H9 (cell line): ENCODE data around the gene IGSF1. TPM values are rescaled to one million over a fixed set of nuclear protein-coding genes. Genes with fewer than 3 reads are reported as not detected.

ENCODE experiments used
- DNase-seq: peaks from one replicate; pipeline ENCODE4 v3.0.0-alpha.2; 2017
- H2AFZ ChIP-seq: one replicate; pipeline ENCODE4 v1.6.1; 2013; ENCODE audit warnings: mild to moderate bottlenecking, low read length, control low read depth, moderate library complexity
- H2AK5ac ChIP-seq: 2 replicates; pipeline ENCODE4 v1.6.1; 2013; ENCODE audit warnings: low read length, control low read depth, mixed read lengths; ENCODE audit not compliant: insufficient read length
- H2BK120ac ChIP-seq: one replicate; pipeline ENCODE4 v1.6.1; 2013; ENCODE audit warnings: low read depth, mild to moderate bottlenecking, low read length, control low read depth, inconsistent platforms; ENCODE audit not compliant: poor library complexity, severe bottlenecking
- H2BK12ac ChIP-seq: 2 replicates; pipeline ENCODE4 v1.6.1; 2013; ENCODE audit warnings: low read length, control low read depth, mixed read lengths, low read depth; ENCODE audit not compliant: insufficient read length
- H2BK15ac ChIP-seq: 2 replicates; pipeline ENCODE4 v1.6.1; 2013; ENCODE audit warnings: low read depth, low read length, control low read depth
- H2BK20ac ChIP-seq: one replicate; pipeline ENCODE4 v1.6.1; 2013; ENCODE audit warnings: low read depth, mild to moderate bottlenecking, low read length, control low read depth, inconsistent platforms; ENCODE audit not compliant: poor library complexity, severe bottlenecking
- H2BK5ac ChIP-seq: 2 replicates; pipeline ENCODE4 v1.6.1; 2013; ENCODE audit warnings: low read length, control low read depth, mixed read lengths; ENCODE audit not compliant: insufficient read length
- H3K14ac ChIP-seq: 2 replicates; pipeline ENCODE4 v1.6.1; 2013; ENCODE audit warnings: low read length, control low read depth; ENCODE audit not compliant: insufficient read depth
- H3K18ac ChIP-seq: 2 replicates; pipeline ENCODE4 v1.6.1; 2013; ENCODE audit warnings: low read depth, mild to moderate bottlenecking, mixed read lengths, low read length, control low read depth; ENCODE audit not compliant: insufficient read length
- H3K23ac ChIP-seq: 2 replicates; pipeline ENCODE4 v1.6.1; 2013; ENCODE audit warnings: low read length, control low read depth, mixed read lengths, low read depth; ENCODE audit not compliant: insufficient read length
- H3K23me2 ChIP-seq: 2 replicates; pipeline ENCODE4 v1.6.1; 2013; ENCODE audit warnings: low read depth, mild to moderate bottlenecking, mixed read lengths, low read length, control low read depth; ENCODE audit not compliant: insufficient read length, poor library complexity, severe bottlenecking
- H3K27ac ChIP-seq: 2 replicates; pipeline ENCODE4 v1.5.1; 2013; ENCODE audit warnings: low read length, control low read depth, mixed read lengths, low read depth; ENCODE audit not compliant: insufficient read length
- H3K27me3 ChIP-seq: 2 replicates; pipeline ENCODE4 v1.6.1; 2013; ENCODE audit warnings: low read length, control low read depth, inconsistent platforms; ENCODE audit not compliant: insufficient read depth
- H3K4ac ChIP-seq: 2 replicates; pipeline ENCODE4 v1.6.1; 2013; ENCODE audit warnings: low read depth, mild to moderate bottlenecking, control low read depth, inconsistent platforms, low read length, moderate library complexity
- H3K4me1 ChIP-seq: 2 replicates; pipeline ENCODE4 v1.6.1; 2013; ENCODE audit warnings: low read length, control low read depth, inconsistent platforms; ENCODE audit not compliant: insufficient read depth
- H3K4me2 ChIP-seq: 2 replicates; pipeline ENCODE4 v1.6.1; 2013; ENCODE audit warnings: low read length, control low read depth, mixed read lengths; ENCODE audit not compliant: insufficient read length, insufficient read depth
- H3K56ac ChIP-seq: 2 replicates; pipeline ENCODE4 v1.6.1; 2013; ENCODE audit warnings: low read depth, mild to moderate bottlenecking, mixed read lengths, low read length, control low read depth; ENCODE audit not compliant: insufficient read length
- H3K79me1 ChIP-seq: 2 replicates; pipeline ENCODE4 v1.6.1; 2013; ENCODE audit warnings: low read depth, mild to moderate bottlenecking, moderate library complexity, low read length, control low read depth, inconsistent platforms; ENCODE audit not compliant: insufficient read depth, poor library complexity, severe bottlenecking
- H3K79me2 ChIP-seq: 2 replicates; pipeline ENCODE4 v1.6.1; 2013; ENCODE audit warnings: low read length, control low read depth, inconsistent platforms; ENCODE audit not compliant: insufficient read depth
- H3K9ac ChIP-seq: 2 replicates; pipeline ENCODE4 v1.6.1; 2013; ENCODE audit warnings: low read length, control low read depth, mixed read lengths; ENCODE audit not compliant: insufficient read length; ENCODE audit errors: extremely low read depth
- H3K9me3 ChIP-seq: one replicate; pipeline ENCODE4 v1.6.1; 2013; ENCODE audit warnings: low read depth, low read length, inconsistent platforms; ENCODE audit not compliant: control insufficient read depth
- H3T11ph ChIP-seq: one replicate; pipeline ENCODE4 v1.6.1; 2013; ENCODE audit warnings: mild to moderate bottlenecking, low read length, control low read depth, inconsistent platforms
- H4K20me1 ChIP-seq: one replicate; pipeline ENCODE4 v1.6.1; 2013; ENCODE audit not compliant: control insufficient read depth, insufficient read length, insufficient read depth
- H4K5ac ChIP-seq: 2 replicates; pipeline ENCODE4 v1.6.1; 2013; ENCODE audit warnings: low read depth, mild to moderate bottlenecking, mixed read lengths, low read length, control low read depth; ENCODE audit not compliant: insufficient read length
- H4K8ac ChIP-seq: replicated peaks from 2 replicates; pipeline ENCODE4 v1.6.1; 2013; ENCODE audit warnings: low read length, control low read depth, mixed read lengths, low read depth; ENCODE audit not compliant: insufficient read length
- H4K91ac ChIP-seq: 2 replicates; pipeline ENCODE4 v1.6.1; 2013; ENCODE audit warnings: low read depth, mild to moderate bottlenecking, moderate library complexity, mixed read lengths, low read length, control low read depth; ENCODE audit not compliant: insufficient read length
- H3K27ac Mint-ChIP-seq, 3 experiments: 2 replicates in 2 of 3; 3 replicates in 1 of 3; pipeline ENCODE4 v1.8.0; 2020 to 2021; ENCODE audit warnings: mixed read lengths in 3 of 3, mild to moderate bottlenecking in 1 of 3, moderate library complexity in 1 of 3
- H3K27me3 Mint-ChIP-seq: 2 replicates; pipeline ENCODE4 v1.8.0; 2021; ENCODE audit warnings: low read depth, mild to moderate bottlenecking, moderate library complexity, mixed read lengths
- H3K36me3 Mint-ChIP-seq, 3 experiments: 2 replicates in 2 of 3; 3 replicates in 1 of 3; pipeline ENCODE4 v1.8.0; 2020 to 2021; ENCODE audit warnings: low read depth in 3 of 3, mixed read lengths in 3 of 3; ENCODE audit not compliant: insufficient read depth in 1 of 3
- H3K4me1 Mint-ChIP-seq, 2 experiments: 2 replicates each; pipeline ENCODE4 v1.8.0; 2020; ENCODE audit warnings: mixed read lengths in 2 of 2
- H3K4me3 Mint-ChIP-seq, 2 experiments: 2 replicates in 1 of 2; 3 replicates in 1 of 2; pipeline ENCODE4 v1.8.0; 2020 to 2021; ENCODE audit warnings: mild to moderate bottlenecking in 2 of 2, mixed read lengths in 2 of 2, moderate library complexity in 1 of 2
- H3K9me3 Mint-ChIP-seq, 2 experiments: 2 replicates in 1 of 2; 3 replicates in 1 of 2; pipeline ENCODE4 v1.8.0; 2020; ENCODE audit warnings: mild to moderate bottlenecking in 2 of 2, mixed read lengths in 2 of 2, moderate library complexity in 1 of 2
- WGBS: extraction: QIAGEN DNeasy Blood & Tissue Kit; methylation state at CpG from one replicate; pipeline ENCODE4 v1.1.7; 2013; ENCODE audit warnings: missing lambda C conversion rate, low lambda C conversion rate, mixed read lengths; ENCODE audit not compliant: insufficient read length; ENCODE audit errors: extremely low coverage; 5-methylcytosine and 5-hydroxymethylcytosine counted together
- total RNA-seq: library from RNA; stranded (reverse); gene quantifications from 2 replicates; pipeline ENCODE4 v1.2.1, GENCODE V29; 2021
- TF ChIP-seq, protein P1 (sequence below): fragments of 200-600 bp; sonication (generic); conservative IDR thresholded peaks from 3 replicates; pipeline ENCODE4 v1.8.0; 2021; ENCODE audit warnings: antibody characterized with exemption, mild to moderate bottlenecking

The IGSF1 gene
- total RNA-seq, 1 experiment from 2014 or later = 12.5 TPM

DNA sequence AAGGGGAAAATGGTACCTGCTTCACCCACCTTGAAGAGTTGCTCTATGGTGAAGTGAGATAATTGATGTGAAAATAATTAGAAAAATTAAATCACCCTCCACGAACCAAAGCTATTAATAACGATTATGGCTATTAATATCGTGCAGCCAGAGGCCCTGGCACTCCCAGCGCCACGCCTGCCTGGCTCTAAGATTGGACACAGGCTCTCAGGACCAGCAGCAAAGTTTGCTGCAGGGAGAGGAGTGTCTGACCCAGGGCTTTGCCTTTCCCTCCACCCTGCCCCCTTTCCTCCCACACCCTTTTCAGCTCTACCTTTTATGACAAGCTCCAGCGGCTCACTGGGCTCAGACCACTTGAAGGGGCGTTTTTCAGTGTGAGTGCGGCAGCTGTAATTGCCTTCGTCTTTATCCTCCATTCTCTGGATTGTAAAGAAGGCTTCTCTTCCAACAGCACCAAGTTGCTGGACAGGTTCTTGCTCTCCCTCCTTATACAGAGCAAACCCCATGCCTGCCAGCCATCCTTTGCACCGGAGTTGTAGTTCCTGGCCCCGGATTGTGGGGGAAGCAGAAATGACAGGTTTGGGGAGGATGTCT, 11.5 kb downstream of the IGSF1 start:
- H3K27me3 Mint-ChIP-seq = no peaks in the 10 kb centered on the region; the same call in 1 of the 2 replicates
- no peaks in the 10 kb centered on the region for H3K79me2 ChIP-seq
- H3K27ac Mint-ChIP-seq = peak overlapping the region in 2 of 3 experiments; percentile 71 to 85; a peak in 3 of 7 replicates
- no peak overlapping the region for H2BK5ac ChIP-seq
- no peak overlapping the region for H2AFZ ChIP-seq
- no peak overlapping the region for H2BK15ac ChIP-seq
- H3K23ac ChIP-seq = no peak overlapping the region
- no peak overlapping the region for H4K8ac ChIP-seq
- peaks cover 40 to 43% of the 10 kb centered on the region in 2 experiments for H3K4me1 Mint-ChIP-seq
- no peak overlapping the region for H2BK120ac ChIP-seq
- no peaks in the 10 kb centered on the region for H3K9me3 ChIP-seq
- H4K91ac ChIP-seq = no peak overlapping the region
- peaks cover 14 to 35% (median 14%) of the 10 kb centered on the region in 3 experiments; a peak in 6 of 7 replicates for H3K36me3 Mint-ChIP-seq
- H3K14ac ChIP-seq = peak overlapping the region; percentile 17
- H3K56ac ChIP-seq = no peak overlapping the region
- H3K4me3 Mint-ChIP-seq = peak overlapping the region in 1 of 2 experiments; percentile 50; a peak in 1 of 5 replicates
- no peaks in the 10 kb centered on the region for H3K79me1 ChIP-seq
- no peaks in the 10 kb centered on the region for H3K27me3 ChIP-seq
- H2BK12ac ChIP-seq = no peak overlapping the region
- no peaks in the 10 kb centered on the region for H4K20me1 ChIP-seq
- H2BK20ac ChIP-seq = no peak overlapping the region
- H3K4me2 ChIP-seq = no peak overlapping the region
- H3K27ac ChIP-seq = no peak overlapping the region
- H2AK5ac ChIP-seq = no peak overlapping the region
- H4K5ac ChIP-seq = no peak overlapping the region
- H3K18ac ChIP-seq = no peak overlapping the region
- peaks cover 3% of the 10 kb centered on the region for H3K23me2 ChIP-seq
- H3T11ph ChIP-seq = no peak overlapping the region
- peaks cover 24% of the 10 kb centered on the region; the same call in 1 of the 2 replicates for H3K4me1 ChIP-seq
- no peak overlapping the region for H3K4ac ChIP-seq
- TF ChIP-seq, protein P1, sequence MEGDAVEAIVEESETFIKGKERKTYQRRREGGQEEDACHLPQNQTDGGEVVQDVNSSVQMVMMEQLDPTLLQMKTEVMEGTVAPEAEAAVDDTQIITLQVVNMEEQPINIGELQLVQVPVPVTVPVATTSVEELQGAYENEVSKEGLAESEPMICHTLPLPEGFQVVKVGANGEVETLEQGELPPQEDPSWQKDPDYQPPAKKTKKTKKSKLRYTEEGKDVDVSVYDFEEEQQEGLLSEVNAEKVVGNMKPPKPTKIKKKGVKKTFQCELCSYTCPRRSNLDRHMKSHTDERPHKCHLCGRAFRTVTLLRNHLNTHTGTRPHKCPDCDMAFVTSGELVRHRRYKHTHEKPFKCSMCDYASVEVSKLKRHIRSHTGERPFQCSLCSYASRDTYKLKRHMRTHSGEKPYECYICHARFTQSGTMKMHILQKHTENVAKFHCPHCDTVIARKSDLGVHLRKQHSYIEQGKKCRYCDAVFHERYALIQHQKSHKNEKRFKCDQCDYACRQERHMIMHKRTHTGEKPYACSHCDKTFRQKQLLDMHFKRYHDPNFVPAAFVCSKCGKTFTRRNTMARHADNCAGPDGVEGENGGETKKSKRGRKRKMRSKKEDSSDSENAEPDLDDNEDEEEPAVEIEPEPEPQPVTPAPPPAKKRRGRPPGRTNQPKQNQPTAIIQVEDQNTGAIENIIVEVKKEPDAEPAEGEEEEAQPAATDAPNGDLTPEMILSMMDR = no peak
- no peaks in the 10 kb centered on the region for H3K9me3 Mint-ChIP-seq
- no peak for DNase-seq
- no CpG with 5 or more reads among the region's 11 CpGs for WGBS
- H3K9ac ChIP-seq = no peak overlapping the region
